HCT116 (cell line): ENCODE measurements around the gene MROH8. TPM values are rescaled to one million over a fixed set of nuclear protein-coding genes. Genes with fewer than 3 reads are reported as not detected.

Experiments
- ATAC-seq: fragments of 200-7000 bp; cut with Tn5 transposase; 2 replicates; pipeline ENCODE4 v1.9.1; 2020; ENCODE audit warnings: mild to moderate bottlenecking, moderate library complexity
- BruUV-seq: library from RNA; stranded (reverse); fragments of 400-500 nt; replicated peaks from 2 replicates; lab custom pipeline; 2021; lab: Mats Ljungman, UMichigan
- CTCF ChIA-PET: fragments of 300-600 bp; sonication (Branson Sonifier 250); formaldehyde crosslinking; loops from one replicate; lab custom pipeline; 2021; ENCODE audit warnings: antibody characterized with exemption; lab: Charles Lee
- POLR2A ChIA-PET: fragments of 300-600, 350-600 bp; sonication (Branson Sonifier 250); formaldehyde crosslinking; loops from one replicate; lab custom pipeline; 2021; ENCODE audit warnings: antibody characterized with exemption; lab: Charles Lee
- RAD21 ChIA-PET, 2 experiments: fragments of 300-600 bp; sonication (Branson Sonifier 250); formaldehyde crosslinking; loops; one replicate each; lab custom pipeline; 2023; ENCODE audit warnings: low total read pairs in 2 of 2; ENCODE audit not compliant: uncharacterized antibody in 2 of 2, unreplicated experiment in 2 of 2, low non-redundant PET in 1 of 2; lab: Charles Lee
- DNase-seq: peaks from one replicate; pipeline ENCODE4 v3.0.0-alpha.2; 2010; ENCODE audit warnings: low read depth, low spot score
- H2AFZ ChIP-seq: fragments of 200-600 bp; shearing (Covaris generic), sonication (generic); 2 replicates; pipeline ENCODE4 v1.6.1; 2017; ENCODE audit warnings: low read depth, mixed run types, mixed read lengths, antibody characterized with exemption, low read length; ENCODE audit not compliant: poor library complexity, severe bottlenecking
- H3K27ac ChIP-seq: 2 replicates; pipeline ENCODE4 v1.5.1; 2012; ENCODE audit warnings: low read depth, low read length
- H3K27me3 ChIP-seq: fragments of 200-600 bp; sonication (generic); 2 replicates; pipeline ENCODE4 v1.6.1; 2016; ENCODE audit warnings: mixed run types, low read length, mixed read lengths; ENCODE audit not compliant: insufficient read depth
- H3K36me3 ChIP-seq, 2 experiments: fragments of 200-500 bp in 1 of 2; fragments of 200-600 bp in 1 of 2; sonication (Bioruptor generic) in 1 of 2; sonication (generic) in 1 of 2; 2 replicates each; pipeline versions ENCODE4 v1.5.1 to v1.6.1; 2014 to 2016; ENCODE audit warnings: low read length in 2 of 2, inconsistent platforms in 1 of 2, mixed read lengths in 1 of 2, mixed run types in 1 of 2; ENCODE audit not compliant: insufficient read depth in 2 of 2, control insufficient read depth in 1 of 2
- H3K4me1 ChIP-seq, 2 experiments: fragments of 200-600 bp in 1 of 2; sonication (generic) in 1 of 2; 2 replicates each; pipeline versions ENCODE4 v1.5.1 to v1.6.1; 2012 to 2017; ENCODE audit warnings: low read length in 2 of 2, inconsistent platforms in 1 of 2, mild to moderate bottlenecking in 1 of 2, mixed read lengths in 1 of 2, mixed run types in 1 of 2, moderate library complexity in 1 of 2; ENCODE audit not compliant: insufficient read depth in 2 of 2, control insufficient read depth in 1 of 2
- H3K4me2 ChIP-seq: fragments of 200-600 bp; sonication (generic); 2 replicates; pipeline ENCODE4 v1.6.1; 2017; ENCODE audit warnings: mixed run types, low read length, mixed read lengths
- H3K4me3 ChIP-seq, 2 experiments: fragments of 200-600 bp in 1 of 2; sonication (generic) in 1 of 2; replicated peaks in 1 of 2; 2 replicates each; pipeline ENCODE4 v1.5.1; 2011 to 2016; ENCODE audit warnings: low read length in 2 of 2, control low read depth in 1 of 2, low read depth in 1 of 2, mild to moderate bottlenecking in 1 of 2, mixed read lengths in 1 of 2, mixed run types in 1 of 2
- H3K79me2 ChIP-seq: fragments of 200-600 bp; sonication (generic); 2 replicates; pipeline ENCODE4 v1.6.1; 2017; ENCODE audit warnings: mild to moderate bottlenecking, mixed run types, low read length, moderate library complexity, mixed read lengths; ENCODE audit not compliant: insufficient read depth
- H3K9ac ChIP-seq: fragments of 200-600 bp; sonication (generic); 2 replicates; pipeline ENCODE4 v1.6.1; 2016; ENCODE audit warnings: low read length, mixed read lengths
- H3K9me2 ChIP-seq: fragments of 200-600 bp; sonication (generic), shearing (Covaris generic); 2 replicates; pipeline ENCODE4 v1.6.1; 2017; ENCODE audit warnings: mixed run types, mild to moderate bottlenecking, moderate library complexity; ENCODE audit not compliant: insufficient read depth
- H3K9me3 ChIP-seq, 2 experiments: fragments of 200-500 bp in 1 of 2; fragments of 200-600 bp in 1 of 2; sonication (Bioruptor generic) in 1 of 2; sonication (generic) in 1 of 2; 2 replicates each; pipeline ENCODE4 v1.6.1; 2014 to 2017; ENCODE audit warnings: low read length in 2 of 2, mixed read lengths in 2 of 2, inconsistent platforms in 1 of 2, low read depth in 1 of 2, mild to moderate bottlenecking in 1 of 2, mixed run types in 1 of 2, moderate library complexity in 1 of 2; ENCODE audit not compliant: control insufficient read depth in 1 of 2, insufficient read depth in 1 of 2
- H4K20me1 ChIP-seq: fragments of 200-600 bp; sonication (generic), shearing (Covaris generic); 2 replicates; pipeline ENCODE4 v1.6.1; 2017; ENCODE audit warnings: mixed run types, mild to moderate bottlenecking, moderate library complexity; ENCODE audit not compliant: insufficient read depth
- EGR1 ChIP-seq: IDR thresholded peaks from 2 replicates; pipeline ENCODE4 v1.6.1; 2012; ENCODE audit warnings: low read depth
- JUND ChIP-seq: IDR thresholded peaks from 2 replicates; pipeline ENCODE4 v1.6.1; 2012
- SRF ChIP-seq: IDR thresholded peaks from 2 replicates; pipeline ENCODE4 v1.6.1; 2012; ENCODE audit warnings: low read depth
- TCF7L2 ChIP-seq: IDR thresholded peaks from 2 replicates; pipeline ENCODE4 v1.7.0; 2011; ENCODE audit warnings: borderline replicate concordance, inconsistent platforms; ENCODE audit not compliant: insufficient read depth, insufficient read length; ENCODE audit errors: extremely low read depth
- YY1 ChIP-seq: IDR thresholded peaks from 2 replicates; pipeline ENCODE4 v1.6.1; 2011; ENCODE audit warnings: low read length, low read depth, moderate library complexity, mild to moderate bottlenecking; ENCODE audit not compliant: insufficient replicate concordance; ENCODE audit errors: extremely low read depth
- ZNF274 ChIP-seq: fragments of 200-500 bp; sonication (Bioruptor generic); IDR thresholded peaks from 2 replicates; pipeline ENCODE4 v1.6.1; 2014; ENCODE audit warnings: mild to moderate bottlenecking, low read depth, low read length, inconsistent platforms
- intact Hi-C: fragments of 100-400 bp; cut with micrococcal nuclease; formaldehyde crosslinking; loops from 2 replicates; pipeline ENCODE4 v1.10.0; 2022
- total RNA-seq: library from RNA; stranded (reverse); gene quantifications from one replicate; pipeline ENCODE4 v1.2.1, GENCODE V29; 2021; ENCODE audit not compliant: unreplicated experiment
- TF ChIP-seq, protein P1 (sequence below): IDR thresholded peaks from 2 replicates; pipeline ENCODE4 v1.6.1; 2011; ENCODE audit warnings: mild to moderate bottlenecking, low read length, moderate library complexity; ENCODE audit not compliant: insufficient replicate concordance; ENCODE audit errors: extremely low read depth
- TF ChIP-seq, protein P2 (sequence below): IDR thresholded peaks from 2 replicates; pipeline ENCODE4 v1.6.1; 2012
- TF ChIP-seq, protein P3 (sequence below): IDR thresholded peaks from 2 replicates; pipeline ENCODE4 v1.6.1; 2012

Gene MROH8
- total RNA-seq, 1 experiment from 2014 or later = 0.79 TPM

DNA sequence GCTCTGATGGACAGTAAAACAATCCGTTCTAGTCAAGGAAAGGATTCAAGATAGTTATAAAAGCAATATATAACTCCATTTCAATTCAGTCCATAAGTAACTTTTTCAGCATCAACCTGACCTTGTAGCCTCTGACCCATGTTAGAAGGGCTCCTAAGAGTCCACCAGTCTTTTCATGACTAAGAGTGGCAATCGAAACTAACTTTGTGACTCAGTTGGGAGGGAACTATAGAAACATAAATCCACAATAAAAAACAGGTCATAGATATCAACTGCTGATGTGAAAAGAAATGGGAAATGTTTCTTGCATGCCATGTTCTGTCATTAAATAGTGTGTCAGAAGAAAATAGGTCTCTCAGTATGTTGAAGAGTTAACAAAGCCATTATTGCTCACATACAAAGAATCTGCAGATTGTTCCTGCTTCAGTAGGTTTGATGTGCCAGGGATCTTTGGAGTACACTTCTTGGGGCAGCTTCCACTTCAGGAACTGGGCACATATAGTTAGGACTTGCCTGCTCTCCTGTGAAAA is 67.4 kb downstream of the MROH8 start:
- ChIA-PET POLR2A (no interaction called here), RAD21 (no interaction called here), CTCF (no interaction called here)
- Histone ChIP-seq H3K9me2 (no peaks in the 10 kb centered on the region), H3K27ac (no peak overlapping the region), H3K36me3 (no peaks in the 10 kb centered on the region), H3K9ac (no peak overlapping the region), H3K9me3 (no peaks in the 10 kb centered on the region), H3K27me3 (no peaks in the 10 kb centered on the region), H4K20me1 (no peaks in the 10 kb centered on the region), H3K4me1 (peaks cover 2 to 16% of the 10 kb centered on the region in 2 experiments; a peak in 3 of 4 replicates), H3K79me2 (no peaks in the 10 kb centered on the region), H3K4me2 (no peak overlapping the region), H3K4me3 (no peak overlapping the region), H2AFZ (no peak overlapping the region)
- intact Hi-C loops = no loop called here
- DNase-seq (no peak), ATAC-seq (no peak)
- TF ChIP-seq, protein P1, sequence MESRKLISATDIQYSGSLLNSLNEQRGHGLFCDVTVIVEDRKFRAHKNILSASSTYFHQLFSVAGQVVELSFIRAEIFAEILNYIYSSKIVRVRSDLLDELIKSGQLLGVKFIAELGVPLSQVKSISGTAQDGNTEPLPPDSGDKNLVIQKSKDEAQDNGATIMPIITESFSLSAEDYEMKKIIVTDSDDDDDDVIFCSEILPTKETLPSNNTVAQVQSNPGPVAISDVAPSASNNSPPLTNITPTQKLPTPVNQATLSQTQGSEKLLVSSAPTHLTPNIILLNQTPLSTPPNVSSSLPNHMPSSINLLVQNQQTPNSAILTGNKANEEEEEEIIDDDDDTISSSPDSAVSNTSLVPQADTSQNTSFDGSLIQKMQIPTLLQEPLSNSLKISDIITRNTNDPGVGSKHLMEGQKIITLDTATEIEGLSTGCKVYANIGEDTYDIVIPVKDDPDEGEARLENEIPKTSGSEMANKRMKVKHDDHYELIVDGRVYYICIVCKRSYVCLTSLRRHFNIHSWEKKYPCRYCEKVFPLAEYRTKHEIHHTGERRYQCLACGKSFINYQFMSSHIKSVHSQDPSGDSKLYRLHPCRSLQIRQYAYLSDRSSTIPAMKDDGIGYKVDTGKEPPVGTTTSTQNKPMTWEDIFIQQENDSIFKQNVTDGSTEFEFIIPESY = no peak
- TF ChIP-seq ZNF274 (no peak), YY1 (no peak), EGR1 (no peak), SRF (no peak), JUND (no peak), TCF7L2 (no peak)
- TF ChIP-seq, protein P2, sequence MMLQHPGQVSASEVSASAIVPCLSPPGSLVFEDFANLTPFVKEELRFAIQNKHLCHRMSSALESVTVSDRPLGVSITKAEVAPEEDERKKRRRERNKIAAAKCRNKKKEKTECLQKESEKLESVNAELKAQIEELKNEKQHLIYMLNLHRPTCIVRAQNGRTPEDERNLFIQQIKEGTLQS = no peak
- TF ChIP-seq, protein P3, sequence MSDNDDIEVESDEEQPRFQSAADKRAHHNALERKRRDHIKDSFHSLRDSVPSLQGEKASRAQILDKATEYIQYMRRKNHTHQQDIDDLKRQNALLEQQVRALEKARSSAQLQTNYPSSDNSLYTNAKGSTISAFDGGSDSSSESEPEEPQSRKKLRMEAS = no peak
- no TSS peak for BruUV-seq
